Parathyroid adenoma (tissue), 2 donors: ENCODE results near the gene CFAP61.

Source experiments
- H2AFZ ChIP-seq: fragments of 300-600 bp; sonication (generic); one replicate; pipeline ENCODE4 v1.7.0; 2017; ENCODE audit warnings: antibody characterized with exemption, mild to moderate bottlenecking
- H3K27ac ChIP-seq: fragments of 300-600 bp; sonication (generic); one replicate; pipeline ENCODE4 v1.7.0; 2017
- H3K27me3 ChIP-seq: fragments of 300-600 bp; sonication (generic); one replicate; pipeline ENCODE4 v1.7.0; 2017; ENCODE audit warnings: low read length; ENCODE audit not compliant: control insufficient read depth, insufficient read depth
- H3K36me3 ChIP-seq: fragments of 300-600 bp; sonication (generic); one replicate; pipeline ENCODE4 v1.7.0; 2017; ENCODE audit warnings: low read length; ENCODE audit not compliant: control insufficient read depth, insufficient read depth
- H3K4me1 ChIP-seq: fragments of 300-600 bp; sonication (generic); one replicate; pipeline ENCODE4 v1.7.0; 2017; ENCODE audit warnings: control low read depth
- H3K4me2 ChIP-seq: fragments of 300-600 bp; sonication (generic); one replicate; pipeline ENCODE4 v1.7.0; 2017; ENCODE audit warnings: low read length
- H3K4me3 ChIP-seq: fragments of 300-600 bp; sonication (generic); one replicate; pipeline ENCODE4 v1.7.0; 2017; ENCODE audit warnings: low read depth, low read length
- H3K79me2 ChIP-seq: fragments of 300-600 bp; sonication (generic); one replicate; pipeline ENCODE4 v1.7.0; 2017; ENCODE audit warnings: control low read depth
- H3K9ac ChIP-seq: fragments of 300-600 bp; sonication (generic); one replicate; pipeline ENCODE4 v1.7.0; 2017; ENCODE audit warnings: mild to moderate bottlenecking
- H3K9me3 ChIP-seq: fragments of 300-600 bp; sonication (generic); one replicate; pipeline ENCODE4 v1.7.0; 2017; ENCODE audit warnings: low read length; ENCODE audit not compliant: control insufficient read depth
- TF ChIP-seq, protein P1 (sequence below): fragments of 300-600 bp; sonication (generic); IDR thresholded peaks from one replicate; pipeline ENCODE4 v1.7.0; 2017; ENCODE audit warnings: antibody characterized with exemption, mild to moderate bottlenecking
- donor health status: primary hyperparathyroidism.

CFAP61 gene

DNA sequence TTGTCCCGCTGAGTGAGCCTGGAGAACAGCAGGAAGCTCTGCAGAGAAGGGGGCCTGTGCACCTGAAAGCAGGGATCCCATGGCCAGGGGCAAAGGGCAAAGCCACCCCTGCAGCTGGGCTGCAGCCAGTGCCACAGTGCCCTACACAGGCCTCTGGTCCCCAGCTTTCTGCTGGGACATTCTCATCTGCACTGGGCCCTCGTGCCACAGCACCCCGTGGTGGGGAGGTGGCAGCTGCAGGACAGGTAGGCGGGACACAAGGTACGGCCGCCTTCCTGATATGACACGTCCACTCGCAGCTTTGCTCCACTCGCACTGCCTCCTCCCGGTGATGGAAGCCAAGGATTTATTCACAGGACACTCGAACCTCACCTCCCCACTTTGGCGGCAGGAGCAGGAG is 342.8 kb downstream of the CFAP61 start:
- Histone ChIP-seq H3K4me3 (no peak overlapping the region), H3K27ac (no peak overlapping the region), H3K4me1 (no peaks in the 10 kb centered on the region), H2AFZ (no peak overlapping the region), H3K4me2 (no peak overlapping the region), H3K79me2 (no peaks in the 10 kb centered on the region), H3K27me3 (no peaks in the 10 kb centered on the region), H3K9me3 (no peaks in the 10 kb centered on the region), H3K36me3 (no peaks in the 10 kb centered on the region), H3K9ac (no peak overlapping the region)
- TF ChIP-seq, protein P1, sequence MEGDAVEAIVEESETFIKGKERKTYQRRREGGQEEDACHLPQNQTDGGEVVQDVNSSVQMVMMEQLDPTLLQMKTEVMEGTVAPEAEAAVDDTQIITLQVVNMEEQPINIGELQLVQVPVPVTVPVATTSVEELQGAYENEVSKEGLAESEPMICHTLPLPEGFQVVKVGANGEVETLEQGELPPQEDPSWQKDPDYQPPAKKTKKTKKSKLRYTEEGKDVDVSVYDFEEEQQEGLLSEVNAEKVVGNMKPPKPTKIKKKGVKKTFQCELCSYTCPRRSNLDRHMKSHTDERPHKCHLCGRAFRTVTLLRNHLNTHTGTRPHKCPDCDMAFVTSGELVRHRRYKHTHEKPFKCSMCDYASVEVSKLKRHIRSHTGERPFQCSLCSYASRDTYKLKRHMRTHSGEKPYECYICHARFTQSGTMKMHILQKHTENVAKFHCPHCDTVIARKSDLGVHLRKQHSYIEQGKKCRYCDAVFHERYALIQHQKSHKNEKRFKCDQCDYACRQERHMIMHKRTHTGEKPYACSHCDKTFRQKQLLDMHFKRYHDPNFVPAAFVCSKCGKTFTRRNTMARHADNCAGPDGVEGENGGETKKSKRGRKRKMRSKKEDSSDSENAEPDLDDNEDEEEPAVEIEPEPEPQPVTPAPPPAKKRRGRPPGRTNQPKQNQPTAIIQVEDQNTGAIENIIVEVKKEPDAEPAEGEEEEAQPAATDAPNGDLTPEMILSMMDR = no peak

DNA sequence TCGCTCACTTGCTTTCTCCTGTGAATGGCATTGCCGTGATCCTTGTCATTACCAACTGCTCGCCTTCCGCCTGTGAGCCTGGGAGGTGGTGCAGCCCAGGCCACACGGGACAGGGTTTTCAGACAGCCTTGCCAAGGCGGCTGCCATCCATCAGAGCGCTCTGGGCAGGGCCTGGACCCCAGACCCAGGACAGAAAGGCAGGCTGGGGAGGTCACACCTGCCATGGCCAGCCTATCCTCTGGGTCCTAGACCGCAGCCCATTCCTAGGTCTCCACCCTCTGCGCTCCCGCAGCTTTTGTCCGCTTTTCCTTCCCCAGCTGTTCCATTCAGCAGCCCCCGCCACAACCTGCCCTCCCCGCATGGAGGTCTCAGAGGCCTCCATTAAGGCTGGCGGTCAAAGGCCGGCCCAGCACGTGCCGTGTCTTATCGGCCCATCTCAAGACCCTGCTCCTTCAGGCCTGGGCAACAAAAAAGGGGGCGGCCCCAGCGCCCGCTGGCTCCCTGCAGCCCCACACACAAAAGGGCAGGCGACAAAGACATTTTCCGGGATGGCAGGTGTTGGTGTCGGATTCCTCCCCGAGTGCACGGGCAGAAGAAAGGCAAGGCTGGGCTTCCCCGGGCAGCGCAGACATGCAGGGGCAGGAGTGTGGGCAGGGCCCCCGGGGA is 343.7 kb downstream of the CFAP61 start:
- no peaks in the 10 kb centered on the region for H3K79me2 ChIP-seq
- no peak overlapping the region for H3K4me3 ChIP-seq
- H3K9me3 ChIP-seq = no peaks in the 10 kb centered on the region
- no peaks in the 10 kb centered on the region for H3K4me1 ChIP-seq
- no peak overlapping the region for H2AFZ ChIP-seq
- no peak overlapping the region for H3K27ac ChIP-seq
- no peaks in the 10 kb centered on the region for H3K36me3 ChIP-seq
- H3K27me3 ChIP-seq = no peaks in the 10 kb centered on the region
- TF ChIP-seq, protein P1 = no peak
- no peak overlapping the region for H3K9ac ChIP-seq
- H3K4me2 ChIP-seq = no peak overlapping the region

DNA sequence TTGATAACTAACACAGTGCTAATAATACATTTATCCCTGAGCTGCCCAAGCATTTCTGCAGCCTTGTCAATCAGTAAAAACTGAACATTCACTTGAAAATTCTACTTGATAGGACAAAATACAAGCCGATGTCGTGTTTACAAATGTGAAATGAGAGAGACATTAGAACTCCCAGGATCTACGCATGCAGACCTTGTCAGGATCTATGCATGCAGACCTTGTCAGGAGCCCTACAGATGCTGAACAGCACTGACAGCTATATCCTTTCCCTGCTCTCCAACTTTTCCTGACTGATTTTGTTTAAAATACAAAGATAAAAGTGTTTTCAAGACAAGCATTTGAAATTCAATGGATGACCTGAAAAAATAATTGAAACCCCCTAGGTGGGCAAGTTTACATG is 344.5 kb downstream of the CFAP61 start:
- Histone ChIP-seq H3K9ac (no peak overlapping the region), H3K27ac (no peak overlapping the region), H2AFZ (no peak overlapping the region), H3K79me2 (no peaks in the 10 kb centered on the region), H3K4me1 (no peaks in the 10 kb centered on the region), H3K4me2 (no peak overlapping the region), H3K4me3 (no peak overlapping the region), H3K9me3 (no peaks in the 10 kb centered on the region), H3K27me3 (no peaks in the 10 kb centered on the region), H3K36me3 (no peaks in the 10 kb centered on the region)
- TF ChIP-seq, protein P1 = no peak

DNA sequence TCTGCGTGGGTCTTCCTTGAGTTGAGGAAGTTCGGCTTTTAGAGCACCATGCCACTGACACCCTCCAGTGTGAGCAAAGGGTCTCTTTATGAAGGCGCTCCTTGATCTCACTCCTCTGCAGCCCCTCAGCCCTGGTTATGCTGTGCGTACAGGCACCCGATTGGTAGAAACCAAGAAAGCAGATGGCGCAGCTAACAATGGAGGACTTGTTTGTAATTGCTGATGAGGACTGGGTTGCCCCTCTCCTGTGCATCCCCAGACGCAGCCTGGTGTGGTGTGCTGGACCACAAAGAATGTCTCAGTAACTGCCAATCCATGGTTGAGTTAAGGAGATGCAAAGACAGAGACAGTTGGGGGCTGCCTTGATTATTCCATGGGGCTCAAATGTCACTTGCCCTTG is 345.8 kb downstream of the CFAP61 start:
- no peaks in the 10 kb centered on the region for H3K27me3 ChIP-seq
- no peak overlapping the region for H3K9ac ChIP-seq
- H3K4me2 ChIP-seq = no peak overlapping the region
- H3K4me1 ChIP-seq = no peaks in the 10 kb centered on the region
- TF ChIP-seq, protein P1 = no peak
- no peak overlapping the region for H3K27ac ChIP-seq
- H3K36me3 ChIP-seq = no peaks in the 10 kb centered on the region
- H3K4me3 ChIP-seq = no peak overlapping the region
- H3K79me2 ChIP-seq = no peaks in the 10 kb centered on the region
- H2AFZ ChIP-seq = no peak overlapping the region
- H3K9me3 ChIP-seq = no peaks in the 10 kb centered on the region
